GM21390 (cell line): ENCODE results near the gene EFS.
"Not testable (repeated sequence)": the region's sequence is repeated elsewhere in the genome, so short reads cannot be mapped to it uniquely, and the experiment has no call there.

Source experiments
- ATAC-seq: cut with Tn5 transposase; IDR thresholded peaks from one replicate; pipeline ENCODE4 v1.9.1; 2021; ENCODE audit not compliant: unreplicated experiment

Gene EFS

GRCh38 chr14:23399136-23399535 is 34.2 kb upstream of the EFS start:
- no peak for ATAC-seq

GRCh38 chr14:23398348-23398747 is 33.4 kb upstream of the EFS start:
- ATAC-seq, result no peak

GRCh38 chr14:23396781-23397407 is 31.9 kb upstream of the EFS start:
- no peak for ATAC-seq

GRCh38 chr14:23396126-23396525 is 31.2 kb upstream of the EFS start:
- no peak for ATAC-seq

GRCh38 chr14:23392613-23393012 is 27.6 kb upstream of the EFS start:
- no peak for ATAC-seq

GRCh38 chr14:23389871-23390270 is 24.9 kb upstream of the EFS start:
- not testable (repeated sequence) for ATAC-seq

GRCh38 chr14:23389396-23389795 is 24.4 kb upstream of the EFS start:
- ATAC-seq, result no peak

- no peak for ATAC-seq
These were observed 24.0 kb upstream of the EFS start for GRCh38 chr14:23388996-23389395.

- ATAC-seq, result no peak
These were observed 23.2 kb upstream of the EFS start for GRCh38 chr14:23387916-23388882.

- no peak for ATAC-seq
These were observed 22.0 kb upstream of the EFS start for GRCh38 chr14:23386999-23387398.

GRCh38 chr14:23386266-23386657 is 21.3 kb upstream of the EFS start:
- not testable (repeated sequence) for ATAC-seq

- no peak for ATAC-seq
These were observed 20.8 kb upstream of the EFS start for GRCh38 chr14:23385642-23386265.

GRCh38 chr14:23385244-23385641 is 20.3 kb upstream of the EFS start:
- ATAC-seq, result no peak

GRCh38 chr14:23384364-23385080 is 19.6 kb upstream of the EFS start:
- ATAC-seq, result no peak

GRCh38 chr14:23382731-23383440 is 17.9 kb upstream of the EFS start:
- no peak for ATAC-seq

GRCh38 chr14:23382276-23382675 is 17.3 kb upstream of the EFS start:
- ATAC-seq, result no peak

- ATAC-seq, result no peak
These were observed 16.9 kb upstream of the EFS start for GRCh38 chr14:23381871-23382270.

GRCh38 chr14:23380976-23381375 is 16.0 kb upstream of the EFS start:
- no peak for ATAC-seq

GRCh38 chr14:23380197-23380914 is 15.4 kb upstream of the EFS start:
- no peak for ATAC-seq
